Naive thymus-derived CD4-positive, alpha-beta T cell (primary cell): Measurements from ENCODE around the gene ITSN1. TPM values are rescaled to one million over a fixed set of nuclear protein-coding genes. Genes with fewer than 3 reads are reported as not detected.

ENCODE experiments used
- ATAC-seq: fragments of 150-1000 bp; cut with Tn5 transposase; 2 replicates; pipeline ENCODE4 v1.10.0; 2021; ENCODE audit warnings: mild to moderate bottlenecking, moderate library complexity
- CTCF ChIA-PET: fragments of 350-600 bp; sonication (Branson Sonifier 250); formaldehyde crosslinking; loops from one replicate; lab custom pipeline; 2021; ENCODE audit warnings: antibody characterized with exemption; lab: Charles Lee
- POLR2A ChIA-PET: fragments of 350-600 bp; sonication (Branson Sonifier 250); formaldehyde crosslinking; loops from one replicate; lab custom pipeline; 2021; ENCODE audit warnings: antibody characterized with exemption, inconsistent platforms; lab: Charles Lee
- DNase-seq, 9 donors: peaks; one replicate each; pipeline versions ENCODE4 v3.0.0 to v3.0.0-alpha.2; 2020 to 2022; ENCODE audit warnings: mixed read lengths in 1 of 9
- H3K27ac ChIP-seq: one replicate; pipeline ENCODE4 v1.7.0; 2013; ENCODE audit warnings: mild to moderate bottlenecking, low read depth, low read length, moderate library complexity
- H3K27me3 ChIP-seq, 2 donors: one replicate each; pipeline ENCODE4 v1.7.0; 2013; ENCODE audit warnings: low read length in 2 of 2, mild to moderate bottlenecking in 2 of 2, moderate library complexity in 2 of 2; ENCODE audit not compliant: control insufficient read depth in 2 of 2, insufficient read depth in 2 of 2
- H3K36me3 ChIP-seq, 3 experiments: 1 replicate in 2 of 3; 2 replicates in 1 of 3; pipeline ENCODE4 v1.7.0; 2013; ENCODE audit warnings: low read length in 3 of 3, mild to moderate bottlenecking in 3 of 3, moderate library complexity in 1 of 3; ENCODE audit not compliant: insufficient read depth in 3 of 3, control insufficient read depth in 2 of 3
- H3K4me1 ChIP-seq, 2 donors: one replicate each; pipeline ENCODE4 v1.7.0; 2013; ENCODE audit warnings: low read length in 2 of 2, mild to moderate bottlenecking in 2 of 2, moderate library complexity in 1 of 2; ENCODE audit not compliant: control insufficient read depth in 2 of 2, insufficient read depth in 2 of 2
- H3K4me3 ChIP-seq: 2 replicates; pipeline ENCODE4 v1.7.0; 2013; ENCODE audit warnings: mild to moderate bottlenecking, low read length
- H3K9me3 ChIP-seq, 3 experiments: 1 replicate in 2 of 3; 2 replicates in 1 of 3; pipeline ENCODE4 v1.7.0; 2013; ENCODE audit warnings: low read length in 3 of 3; ENCODE audit not compliant: control insufficient read depth in 2 of 3
- H3K27ac Mint-ChIP-seq, 9 donors: one replicate each; pipeline ENCODE4 v1.8.0; 2020 to 2022; ENCODE audit warnings: mixed read lengths in 9 of 9, mild to moderate bottlenecking in 8 of 9, moderate library complexity in 5 of 9, inconsistent platforms in 2 of 9
- H3K27me3 Mint-ChIP-seq, 5 donors: one replicate each; pipeline ENCODE4 v1.8.0; 2021 to 2022; ENCODE audit warnings: mixed read lengths in 5 of 5, mild to moderate bottlenecking in 1 of 5
- H3K36me3 Mint-ChIP-seq, 5 donors: one replicate each; pipeline ENCODE4 v1.8.0; 2020 to 2022; ENCODE audit warnings: mixed read lengths in 5 of 5, mild to moderate bottlenecking in 3 of 5, inconsistent platforms in 1 of 5
- H3K4me1 Mint-ChIP-seq, 7 donors: one replicate each; pipeline ENCODE4 v1.8.0; 2020 to 2022; ENCODE audit warnings: mixed read lengths in 7 of 7, mild to moderate bottlenecking in 3 of 7, inconsistent platforms in 1 of 7
- H3K4me3 Mint-ChIP-seq, 10 donors: one replicate each; pipeline ENCODE4 v1.8.0; 2020 to 2022; ENCODE audit warnings: mild to moderate bottlenecking in 10 of 10, mixed read lengths in 10 of 10, moderate library complexity in 6 of 10, inconsistent platforms in 2 of 10
- H3K9me3 Mint-ChIP-seq, 11 donors: one replicate each; pipeline ENCODE4 v1.8.0; 2020 to 2022; ENCODE audit warnings: mixed read lengths in 11 of 11, mild to moderate bottlenecking in 4 of 11, inconsistent platforms in 1 of 11, moderate library complexity in 1 of 11
- intact Hi-C, 2 donors: fragments of 100-400 bp; cut with micrococcal nuclease; formaldehyde crosslinking; loops; one replicate each; pipeline ENCODE4 v1.15.1; 2023
- polyA plus RNA-seq, 2 donors: library from polyadenylated mRNA; unstranded; fragments of 300-500 nt; fragmentation: Illumina TruSeq; gene quantifications; one replicate each; pipeline ENCODE4 v1.2.3, GENCODE V29; 2021
- total RNA-seq, 6 experiments: library from RNA in 5 of 6; stranded (reverse) in 5 of 6; gene quantifications; 1 replicate in 5 of 6; 2 replicates in 1 of 6; pipeline ENCODE4 v1.2.3 and lab custom pipeline; 2021 to 2026

ITSN1 gene
- total and polyA plus RNA-seq, 7 experiments from 2014 or later = 1.2 to 8.6 (median 3.2) TPM

DNA sequence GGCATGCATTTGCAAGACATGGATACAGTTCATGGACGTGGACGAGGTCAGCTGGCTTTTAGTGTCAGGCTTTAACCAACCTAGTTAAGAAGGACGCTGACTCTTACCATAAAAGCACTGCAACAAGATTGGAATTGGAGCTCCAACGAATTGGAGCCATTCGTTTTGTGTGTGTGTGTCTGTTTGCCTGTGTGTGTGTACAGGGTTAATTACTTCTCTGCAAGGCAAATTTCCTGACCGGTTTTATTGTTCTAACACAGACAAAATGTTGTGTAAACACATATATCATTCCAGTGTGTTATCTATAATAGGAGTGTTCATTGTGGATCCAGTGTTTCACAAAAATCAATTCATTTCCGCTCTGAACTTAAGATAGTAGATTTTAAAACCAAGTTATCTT lies 7.9 kb downstream of the ITSN1 start:
- Histone ChIP-seq H3K9me3 (no peaks in the 10 kb centered on the region), H3K4me3 (no peak overlapping the region), H3K27ac (no peak overlapping the region), H3K27me3 (no peaks in the 10 kb centered on the region), H3K4me1 (no peaks in the 10 kb centered on the region), H3K36me3 (no peaks in the 10 kb centered on the region)
- ChIA-PET CTCF (no interaction called here), POLR2A (no interaction called here)
- peaks cover 0 to 37% (median 0%) of the 10 kb centered on the region in 5 donors for H3K27me3 Mint-ChIP-seq
- no peak overlapping the region for H3K4me3 Mint-ChIP-seq
- peaks cover 0 to 4% (median 0%) of the 10 kb centered on the region in 7 donors for H3K4me1 Mint-ChIP-seq
- no peaks in the 10 kb centered on the region for H3K9me3 Mint-ChIP-seq
- intact Hi-C loops = no loop called here
- no peak overlapping the region for H3K27ac Mint-ChIP-seq
- ATAC-seq (no peak), DNase-seq (no peak)
- no peaks in the 10 kb centered on the region for H3K36me3 Mint-ChIP-seq

DNA sequence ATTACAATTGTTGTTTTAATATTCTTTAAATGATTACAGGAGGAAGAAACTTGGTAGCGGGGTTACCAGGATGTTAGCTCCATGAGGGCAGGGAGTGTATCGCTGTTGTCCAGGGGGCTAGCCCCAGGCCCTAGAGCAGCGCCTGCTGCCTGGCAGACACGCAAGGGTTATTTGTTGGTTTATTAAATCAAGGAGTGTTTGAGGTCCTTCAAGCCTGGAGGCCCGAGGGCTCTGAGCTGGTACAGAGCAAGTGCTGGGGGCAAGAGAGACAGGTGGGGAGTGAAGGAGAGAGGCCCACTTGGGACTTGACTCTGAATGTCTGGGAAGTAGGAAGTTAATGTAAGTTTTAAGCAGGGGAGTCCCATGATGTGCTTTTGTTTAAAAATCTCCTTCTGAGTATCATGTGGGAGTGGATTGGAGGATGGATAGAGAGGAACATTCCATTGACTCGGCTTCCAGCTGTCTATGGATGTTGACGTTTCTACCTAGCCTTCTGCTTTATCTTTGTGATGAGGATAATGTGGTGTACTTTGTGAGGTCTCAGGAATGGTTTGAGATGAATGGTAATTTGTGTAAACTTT lies 8.7 kb downstream of the ITSN1 start:
- ATAC-seq (no peak), DNase-seq (no peak)
- Mint-ChIP-seq H3K27ac (no peak overlapping the region), H3K4me3 (no peak overlapping the region), H3K36me3 (no peaks in the 10 kb centered on the region), H3K9me3 (no peaks in the 10 kb centered on the region), H3K4me1 (peaks cover 0 to 5% (median 0%) of the 10 kb centered on the region in 7 donors), H3K27me3 (peaks cover 0 to 35% (median 0%) of the 10 kb centered on the region in 5 donors)
- CTCF ChIA-PET = no interaction called here
- Histone ChIP-seq H3K36me3 (no peaks in the 10 kb centered on the region), H3K9me3 (no peaks in the 10 kb centered on the region), H3K4me3 (no peak overlapping the region), H3K27ac (no peak overlapping the region), H3K27me3 (no peaks in the 10 kb centered on the region), H3K4me1 (no peaks in the 10 kb centered on the region)
- POLR2A ChIA-PET = no interaction called here
- intact Hi-C loops = no loop called here

DNA sequence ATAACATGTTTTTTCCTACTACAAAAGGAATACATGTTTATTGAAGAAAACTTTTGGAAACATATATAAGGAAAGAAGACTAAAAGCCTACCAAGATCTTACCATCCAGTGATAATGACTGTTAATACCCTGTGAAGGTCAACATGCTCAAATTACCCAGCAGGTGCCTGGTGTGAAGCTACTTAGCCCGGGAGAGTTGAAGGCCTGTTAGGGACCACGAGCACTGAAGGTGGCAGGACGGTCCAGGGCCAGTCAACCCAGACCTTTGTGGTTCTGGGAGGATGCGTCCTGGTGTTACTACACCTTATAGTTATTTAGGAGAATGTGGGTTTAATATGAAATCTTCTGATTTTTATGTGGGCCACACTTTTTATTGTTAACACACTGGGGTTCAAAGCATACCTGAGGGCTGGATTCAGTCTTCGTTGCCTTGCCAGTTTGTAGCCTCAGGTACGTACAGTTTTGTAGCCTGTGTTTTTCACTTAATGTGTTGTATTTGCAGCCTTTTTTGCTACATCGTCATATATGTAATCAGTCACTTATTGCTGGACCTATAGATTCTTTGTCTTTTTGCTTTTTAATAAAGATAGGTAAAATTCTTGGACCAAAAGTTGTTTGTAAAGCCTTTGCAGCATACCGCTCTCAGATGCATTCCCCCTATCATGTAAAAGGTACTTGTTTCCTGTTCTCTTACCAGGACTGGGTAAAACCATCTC lies 9.8 kb downstream of the ITSN1 start:
- no peak overlapping the region for H3K27ac ChIP-seq
- peaks cover 0 to 5% (median 0%) of the 10 kb centered on the region in 7 donors for H3K4me1 Mint-ChIP-seq
- ChIA-PET POLR2A (no interaction called here), CTCF (interaction anchor here (0.6 kb wide), 1 partner anchor 43 kb away, joined by 3 read pairs; no protein-coding TSS in a partner anchor)
- ATAC-seq = no peak
- no peaks in the 10 kb centered on the region for H3K9me3 ChIP-seq
- H3K4me3 ChIP-seq = no peak overlapping the region
- no peak overlapping the region for H3K4me3 Mint-ChIP-seq
- no peak overlapping the region for H3K27ac Mint-ChIP-seq
- H3K4me1 ChIP-seq = no peaks in the 10 kb centered on the region
- no peak for DNase-seq
- peaks cover 0 to 32% (median 1%) of the 10 kb centered on the region in 5 donors for H3K27me3 Mint-ChIP-seq
- H3K27me3 ChIP-seq = no peaks in the 10 kb centered on the region
- H3K36me3 Mint-ChIP-seq = no peaks in the 10 kb centered on the region
- no peaks in the 10 kb centered on the region for H3K9me3 Mint-ChIP-seq
- no peaks in the 10 kb centered on the region for H3K36me3 ChIP-seq
- intact Hi-C loops = no loop called here

- no peak overlapping the region for H3K4me3 ChIP-seq
- no peaks in the 10 kb centered on the region for H3K4me1 ChIP-seq
- Mint-ChIP-seq H3K36me3 (no peaks in the 10 kb centered on the region), H3K4me1 (peaks cover 0 to 4% (median 0%) of the 10 kb centered on the region in 7 donors), H3K27me3 (peaks cover 0 to 21% (median 9%) of the 10 kb centered on the region in 5 donors), H3K9me3 (no peaks in the 10 kb centered on the region), H3K4me3 (no peak overlapping the region), H3K27ac (no peak overlapping the region)
- H3K27me3 ChIP-seq = no peaks in the 10 kb centered on the region
- no peaks in the 10 kb centered on the region for H3K9me3 ChIP-seq
- ATAC-seq (no peak), DNase-seq (no peak)
- intact Hi-C loops = no loop called here
- POLR2A ChIA-PET = no interaction called here
- no peak overlapping the region for H3K27ac ChIP-seq
- no peaks in the 10 kb centered on the region for H3K36me3 ChIP-seq
- CTCF ChIA-PET = no interaction called here
Observed at GRCh38 chr21:33654412-33654811, 12.1 kb downstream of the ITSN1 start.

DNA sequence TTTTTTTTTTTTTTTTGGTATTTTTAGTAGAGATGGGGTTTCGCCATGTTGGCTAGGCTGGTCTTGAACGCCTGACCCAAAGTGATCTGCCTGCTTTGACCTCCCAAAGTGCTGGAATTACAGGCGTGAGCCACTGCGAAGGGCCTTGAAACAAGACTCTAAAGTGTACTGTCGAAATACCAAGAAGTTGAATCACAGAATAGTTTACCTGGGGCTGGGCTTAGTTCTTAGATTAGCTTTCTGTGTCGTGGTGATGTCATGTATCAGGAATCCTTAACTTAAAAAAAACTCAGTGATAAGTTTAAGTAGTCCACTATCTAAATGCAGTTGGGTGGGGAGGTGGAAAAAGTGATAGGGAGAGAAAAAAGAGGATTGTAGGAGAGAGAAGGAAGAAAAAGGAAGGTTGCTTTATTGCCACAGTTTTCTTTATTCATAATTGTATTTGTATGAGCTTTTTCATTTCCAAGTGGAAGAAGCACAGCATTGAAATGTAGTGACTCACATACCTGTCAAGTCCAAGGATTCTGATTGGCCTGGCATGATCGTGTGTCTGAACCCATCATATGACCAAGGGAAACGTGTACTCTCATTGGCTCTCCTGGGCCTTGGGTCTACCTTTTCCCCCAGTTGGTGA lies 13.4 kb downstream of the ITSN1 start:
- Histone ChIP-seq H3K4me1 (no peaks in the 10 kb centered on the region), H3K27me3 (no peaks in the 10 kb centered on the region), H3K9me3 (no peaks in the 10 kb centered on the region), H3K36me3 (no peaks in the 10 kb centered on the region), H3K27ac (no peak overlapping the region), H3K4me3 (no peak overlapping the region)
- H3K27me3 Mint-ChIP-seq = peaks cover 0 to 16% (median 9%) of the 10 kb centered on the region in 5 donors
- ATAC-seq (no peak), DNase-seq (no peak)
- ChIA-PET CTCF (no interaction called here), POLR2A (interaction anchor here (0.5 kb wide), 1 partner anchor 48 kb away, joined by 5 read pairs; no protein-coding TSS in a partner anchor)
- intact Hi-C loops = no loop called here
- no peak overlapping the region for H3K4me3 Mint-ChIP-seq
- H3K9me3 Mint-ChIP-seq = no peaks in the 10 kb centered on the region
- no peaks in the 10 kb centered on the region for H3K36me3 Mint-ChIP-seq
- peaks cover 0 to 4% (median 0%) of the 10 kb centered on the region in 7 donors for H3K4me1 Mint-ChIP-seq
- H3K27ac Mint-ChIP-seq = no peak overlapping the region

DNA sequence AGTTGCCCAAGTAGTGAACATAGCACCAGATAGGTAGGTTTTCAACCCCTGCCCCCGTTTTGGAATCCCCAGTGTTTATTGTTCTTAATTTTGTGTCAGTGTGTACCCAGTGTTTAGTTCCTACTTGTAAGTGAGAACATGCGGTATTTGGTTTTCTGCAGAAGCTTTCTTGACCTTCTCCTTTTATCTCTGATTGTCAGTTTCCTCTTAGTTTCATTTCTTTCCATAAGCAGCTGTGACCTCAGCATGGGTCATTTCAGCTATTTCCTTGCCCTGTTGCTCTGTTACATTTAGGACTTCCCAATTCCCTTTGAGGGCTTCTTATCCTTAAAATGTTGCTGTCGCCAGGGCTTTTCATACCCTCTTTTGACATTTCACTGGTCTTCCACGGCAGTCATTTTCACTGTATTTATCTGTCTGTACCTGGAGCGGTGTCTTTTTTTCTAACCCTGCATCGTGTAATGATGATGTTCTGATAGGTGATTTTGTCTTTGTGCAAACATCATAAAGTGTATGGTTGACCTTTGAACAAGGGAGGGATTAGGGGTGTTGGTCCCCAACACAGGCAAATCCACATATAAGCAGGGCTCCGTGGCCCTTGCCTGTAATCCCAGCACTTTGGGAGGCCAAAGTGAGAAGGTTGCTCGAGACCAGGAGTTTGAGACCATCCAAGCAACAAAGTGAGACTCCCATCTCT lies 15.0 kb downstream of the ITSN1 start:
- H3K27ac Mint-ChIP-seq = no peak overlapping the region
- no peaks in the 10 kb centered on the region for H3K27me3 ChIP-seq
- no peak overlapping the region for H3K4me3 ChIP-seq
- no peak overlapping the region for H3K27ac ChIP-seq
- intact Hi-C loops = no loop called here
- peaks cover 0 to 5% (median 2%) of the 10 kb centered on the region in 11 donors for H3K9me3 Mint-ChIP-seq
- peaks cover 0 to 4% (median 0%) of the 10 kb centered on the region in 7 donors for H3K4me1 Mint-ChIP-seq
- peaks cover 0 to 11% (median 6%) of the 10 kb centered on the region in 5 donors for H3K27me3 Mint-ChIP-seq
- no peaks in the 10 kb centered on the region for H3K4me1 ChIP-seq
- peaks cover 0 to 5% (median 0%) of the 10 kb centered on the region in 5 donors for H3K36me3 Mint-ChIP-seq
- ChIA-PET CTCF (no interaction called here), POLR2A (no interaction called here)
- no peak for DNase-seq
- H3K36me3 ChIP-seq = no peaks in the 10 kb centered on the region
- no peak for ATAC-seq
- no peak overlapping the region for H3K4me3 Mint-ChIP-seq
- H3K9me3 ChIP-seq = no peaks in the 10 kb centered on the region
